GM21526 (cell line): ENCODE data around the gene PROX1.
"Not testable (repeated sequence)": the region's sequence is repeated elsewhere in the genome, so short reads cannot be mapped to it uniquely, and the experiment has no call there.

Source experiments
- ATAC-seq: cut with Tn5 transposase; IDR thresholded peaks from one replicate; pipeline ENCODE4 v1.9.1; 2021; ENCODE audit warnings: moderate library complexity; ENCODE audit not compliant: unreplicated experiment, low FRiP score

The PROX1 gene

DNA sequence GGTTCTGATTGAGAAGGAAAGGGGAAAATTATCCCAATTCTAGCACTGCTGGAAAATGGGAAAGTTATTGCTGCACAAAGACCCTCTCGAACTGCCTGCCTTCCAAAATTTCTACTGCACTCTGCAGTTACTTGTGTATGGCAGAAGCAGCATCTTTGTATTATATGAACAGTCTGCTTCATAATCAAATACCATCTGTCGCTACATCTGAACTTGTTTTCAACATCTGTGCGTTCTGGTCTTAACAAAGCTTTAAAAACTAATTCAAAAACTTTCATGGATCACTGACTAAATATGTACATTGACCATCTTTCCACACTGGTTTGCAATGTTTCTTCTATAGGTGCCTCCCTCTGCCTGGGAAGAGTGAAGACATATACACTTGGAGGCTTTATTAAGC, 79.2 kb downstream of the PROX1 start:
- no peak for ATAC-seq

DNA sequence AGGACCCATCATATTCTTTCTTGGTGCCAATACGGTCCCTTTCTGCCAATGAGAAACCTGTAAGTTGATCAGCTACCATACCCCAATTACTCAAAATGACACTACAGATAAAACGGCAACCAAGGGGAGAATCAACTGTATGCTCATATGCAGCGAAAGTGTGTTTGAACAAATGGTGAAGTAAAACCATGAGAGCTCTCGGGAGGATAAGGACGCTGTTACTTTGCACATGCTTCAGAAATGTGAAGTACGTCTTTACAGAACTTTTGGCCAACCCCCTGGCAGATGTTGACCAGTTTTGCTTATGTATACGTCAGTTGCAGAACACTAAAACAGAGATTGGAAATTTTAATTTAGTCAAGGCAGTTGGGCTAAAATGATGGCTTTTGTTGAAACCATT, 79.6 kb downstream of the PROX1 start:
- ATAC-seq, result no peak

DNA sequence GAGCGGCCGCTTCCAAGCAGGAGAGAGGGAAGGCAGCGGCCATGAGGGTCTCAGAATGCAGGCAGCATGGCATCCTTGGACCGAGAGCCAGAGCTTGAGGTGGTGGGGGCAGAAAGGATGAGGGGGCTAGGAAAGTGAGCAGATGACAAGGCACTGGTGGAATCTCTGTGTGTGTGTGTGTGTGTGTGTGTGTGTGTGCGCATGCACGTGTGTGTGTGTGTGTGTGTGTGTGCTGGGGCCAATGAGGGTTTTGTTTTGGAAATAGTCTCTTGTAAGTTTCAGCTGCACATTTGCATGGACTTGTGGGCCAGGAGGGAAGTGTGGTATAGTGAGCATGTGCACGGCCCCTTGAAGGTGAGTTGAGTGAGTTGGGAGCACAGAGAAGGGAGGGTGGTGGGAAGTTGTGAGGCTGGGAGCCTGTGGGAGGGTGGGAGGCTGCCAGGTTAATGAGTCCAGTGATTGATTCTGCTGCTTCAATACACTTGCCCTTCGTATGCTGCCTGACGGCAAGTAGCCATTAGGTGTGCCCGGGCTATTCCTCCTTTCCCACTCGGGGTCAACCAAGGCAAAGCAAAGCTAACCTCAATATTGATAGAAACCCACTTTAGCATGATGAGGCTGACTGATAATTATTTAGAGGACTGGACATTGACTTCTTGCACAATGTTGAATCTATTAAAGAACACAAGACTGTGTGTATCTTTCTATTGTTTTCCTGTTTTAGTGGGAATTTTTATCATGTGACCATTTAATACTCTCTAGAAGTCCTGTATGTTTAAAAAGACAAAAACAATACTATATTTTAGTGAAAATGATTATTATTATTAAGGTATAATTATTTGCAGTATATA, 80.3 kb downstream of the PROX1 start:
- ATAC-seq, result no peak

DNA sequence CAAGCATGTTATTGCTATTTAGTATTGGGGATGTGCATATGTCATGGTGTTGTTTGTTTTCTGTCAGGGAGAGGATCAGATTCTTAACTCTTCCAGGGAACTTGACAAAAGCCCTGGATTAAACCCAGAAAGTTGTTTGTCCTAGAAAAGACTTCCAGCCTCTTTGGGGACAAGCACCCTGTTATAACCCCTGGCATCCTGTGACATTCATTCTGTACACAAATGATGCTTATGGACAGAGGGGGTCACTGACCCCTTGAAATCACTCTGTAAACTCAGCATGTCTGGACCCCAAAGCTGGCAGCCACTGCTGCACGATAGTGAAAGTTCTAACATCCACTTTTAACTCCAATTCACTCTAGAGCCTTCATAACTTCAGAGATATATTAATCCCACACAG, 81.2 kb downstream of the PROX1 start:
- ATAC-seq, result no peak

DNA sequence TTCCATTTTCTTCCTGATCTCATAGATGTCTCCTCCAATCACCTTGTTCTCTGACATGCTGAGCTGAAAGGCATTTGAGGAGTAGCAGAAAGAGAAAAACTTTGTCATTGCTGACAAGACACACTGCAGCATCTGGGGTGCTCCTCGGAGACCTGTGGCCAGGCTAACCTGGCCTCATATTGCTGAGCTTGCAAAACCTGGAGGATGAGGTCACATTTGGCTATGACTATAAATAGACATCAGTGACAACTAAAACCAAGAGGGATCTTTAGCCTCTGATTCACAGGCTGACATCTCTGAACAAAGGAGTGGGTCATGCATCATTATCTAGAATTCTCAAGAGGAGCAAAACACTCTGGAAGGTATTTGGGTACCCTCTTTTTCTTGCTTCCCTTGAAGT, 83.7 kb downstream of the PROX1 start:
- ATAC-seq, result no peak

DNA sequence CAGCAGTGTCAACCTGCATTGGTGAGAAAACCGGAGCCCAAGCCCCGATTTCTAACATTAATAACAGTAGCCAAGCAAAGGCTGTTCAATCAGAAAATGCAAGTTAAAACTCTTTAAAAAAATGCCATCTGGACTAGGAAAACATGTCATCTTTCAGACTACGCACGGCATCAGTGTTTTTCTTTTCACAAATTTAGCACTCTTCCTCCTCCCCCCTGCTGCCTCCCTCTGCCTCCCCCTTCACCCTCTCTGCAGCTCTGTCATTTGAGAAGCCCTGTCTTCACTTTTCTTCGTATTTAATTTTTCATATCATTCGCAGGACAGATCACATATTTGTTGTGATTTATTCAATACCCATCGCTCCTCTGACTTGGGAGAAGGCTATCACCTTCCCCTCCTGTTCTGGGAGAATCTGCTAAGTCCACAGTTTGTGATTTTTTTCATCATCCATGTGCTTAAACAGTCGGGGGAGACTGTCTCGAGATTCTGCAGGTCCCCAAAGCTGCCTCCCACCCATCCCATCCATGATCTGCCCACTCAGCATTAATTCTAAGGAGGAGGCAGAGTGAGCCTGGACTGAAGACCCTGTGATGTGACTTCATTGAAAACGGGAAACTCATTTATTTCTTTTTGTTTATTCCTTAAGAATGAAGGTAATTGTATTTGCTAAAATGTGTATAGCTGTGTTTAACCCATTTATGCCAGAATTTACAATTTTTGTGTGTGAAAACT, 84.8 kb downstream of the PROX1 start:
- no peak for ATAC-seq

DNA sequence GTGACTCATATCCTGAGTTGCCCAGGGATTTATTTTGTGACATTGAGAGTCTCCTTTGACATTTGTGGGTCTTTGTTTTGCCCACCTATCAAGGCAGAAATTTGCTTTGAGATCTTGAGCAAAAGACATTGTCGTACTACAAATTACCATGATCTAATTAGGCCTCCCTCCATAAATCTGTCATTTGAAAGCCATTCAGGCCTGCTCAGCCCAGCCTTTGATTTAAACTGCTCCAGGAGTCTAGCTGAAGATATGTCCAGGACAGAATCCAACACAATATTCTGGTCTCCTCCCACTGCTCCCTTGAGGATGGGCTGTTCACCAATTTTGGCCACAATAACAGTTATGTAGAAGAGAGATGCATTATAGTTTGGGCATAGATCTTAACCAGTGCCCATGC, 86.7 kb downstream of the PROX1 start:
- ATAC-seq, result no peak

DNA sequence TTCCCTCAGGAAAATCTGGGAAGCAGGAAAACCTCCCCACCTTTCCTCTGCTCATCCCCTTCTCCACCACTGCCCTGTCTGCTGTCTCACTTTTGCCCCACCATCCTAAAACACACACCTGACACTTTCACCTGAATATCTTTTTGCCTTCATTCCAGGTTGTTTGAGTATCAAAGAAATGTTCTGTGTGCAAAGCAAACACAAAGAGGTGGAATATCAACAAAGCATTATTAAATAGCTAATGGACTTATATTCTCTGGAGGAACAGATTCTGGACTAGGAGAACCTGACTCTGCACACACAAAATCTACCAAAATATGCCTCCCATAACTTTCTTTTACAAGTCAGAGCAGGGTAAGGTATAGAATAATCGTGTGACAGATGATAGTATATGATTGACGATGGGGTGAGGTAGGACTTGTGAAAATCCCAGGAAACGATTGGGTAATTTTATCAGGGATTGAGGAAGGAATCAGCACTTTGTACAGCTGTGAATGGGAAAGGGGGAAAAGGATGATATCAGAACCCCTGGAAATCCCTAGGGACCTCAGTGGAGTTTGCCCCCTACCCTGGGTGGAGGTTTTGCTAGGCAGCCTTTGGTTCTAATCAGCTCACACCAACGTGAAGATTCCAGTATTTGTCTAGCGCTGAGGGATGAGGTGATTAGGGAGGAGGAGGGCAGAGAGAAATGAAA, 87.7 kb downstream of the PROX1 start:
- ATAC-seq, result no peak

DNA sequence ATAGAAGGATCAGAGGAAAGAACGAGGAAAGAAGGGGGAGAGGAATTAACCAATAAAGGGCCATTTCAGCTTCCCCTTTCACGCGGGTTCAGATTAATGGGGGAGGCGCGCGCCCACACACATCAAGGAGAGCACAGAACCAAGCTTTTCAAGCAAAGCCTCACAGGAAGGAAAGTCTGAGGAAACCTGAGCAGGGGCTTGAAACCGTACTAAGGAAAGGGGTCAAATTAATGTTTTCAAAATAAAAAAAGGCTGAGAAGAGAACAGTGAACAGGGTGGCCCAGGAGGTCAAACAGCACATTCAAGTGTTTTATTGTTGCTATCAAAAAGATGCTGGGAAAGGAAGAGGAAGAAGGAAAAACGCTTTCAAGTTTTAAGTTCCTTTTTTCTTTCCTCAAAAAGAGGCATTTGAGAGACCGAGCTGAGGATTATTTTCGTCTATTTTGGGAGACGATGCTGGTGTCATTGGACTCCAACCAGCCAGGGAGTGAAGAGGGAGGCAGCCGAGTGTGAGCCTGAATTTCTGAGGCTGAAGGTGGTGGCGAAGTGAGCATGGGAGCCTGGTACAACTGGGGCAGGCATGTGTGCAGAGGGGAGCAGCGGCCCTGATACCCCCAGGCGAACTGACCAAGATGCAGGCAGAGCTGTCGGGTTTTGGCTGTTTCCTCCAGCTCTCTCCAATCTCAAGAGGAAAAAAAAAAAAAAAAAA, 88.4 kb downstream of the PROX1 start:
- no peak for ATAC-seq

DNA sequence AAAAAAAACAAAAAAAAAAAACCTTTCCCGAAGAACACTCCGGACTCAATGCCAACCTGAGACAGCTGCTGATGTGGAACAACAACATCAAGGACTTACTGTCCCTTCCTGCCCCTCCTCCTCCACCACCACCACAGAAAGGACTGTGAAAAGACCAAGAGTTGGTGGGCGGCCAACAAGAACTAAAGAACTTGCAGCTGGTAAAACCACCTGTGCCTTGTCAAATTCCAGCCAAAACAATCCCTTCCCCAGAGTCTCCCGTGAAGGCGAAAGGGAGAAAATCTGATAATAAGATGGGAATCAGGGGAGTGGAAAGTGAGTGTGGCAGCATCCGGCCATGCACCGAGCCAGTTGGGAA, 88.9 kb downstream of the PROX1 start:
- no peak for ATAC-seq

DNA sequence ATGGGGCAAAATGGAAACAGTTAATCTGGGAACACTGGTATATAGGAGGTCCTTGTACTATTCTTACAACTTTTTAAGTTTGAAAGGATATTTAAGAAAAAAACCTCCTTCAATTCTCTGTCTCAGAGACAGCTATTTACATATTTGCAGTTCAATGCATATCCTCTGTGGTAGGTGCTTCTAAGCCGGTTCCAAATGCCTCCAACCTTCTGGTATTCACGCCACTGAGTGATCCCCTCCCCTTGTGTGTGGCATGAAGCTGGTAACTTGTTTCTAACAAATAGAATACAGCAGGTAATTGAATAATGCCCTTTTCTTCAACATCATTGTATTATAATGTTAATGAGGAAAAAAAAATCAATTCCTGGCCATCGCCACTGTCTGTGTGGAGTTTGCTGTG, 91.2 kb downstream of the PROX1 start:
- ATAC-seq, result no peak

DNA sequence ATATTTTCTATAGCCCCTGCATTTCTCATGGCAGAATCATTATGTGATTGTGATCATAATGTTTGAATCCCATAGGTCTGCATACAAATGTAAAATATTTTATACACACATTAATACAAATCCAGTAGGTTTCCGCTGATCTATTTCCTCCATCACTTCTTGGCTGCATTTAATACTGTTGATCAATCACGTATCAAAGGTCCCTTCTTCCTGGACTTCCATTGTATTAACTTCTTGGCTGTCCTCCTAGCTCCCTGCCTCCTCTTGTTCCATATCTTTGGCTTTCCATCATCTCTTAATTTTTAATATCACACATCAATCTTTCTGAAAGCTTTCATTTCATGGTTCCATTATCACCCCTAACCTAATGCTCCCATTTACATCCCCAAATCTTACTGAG, 97.6 kb downstream of the PROX1 start:
- no peak for ATAC-seq

DNA sequence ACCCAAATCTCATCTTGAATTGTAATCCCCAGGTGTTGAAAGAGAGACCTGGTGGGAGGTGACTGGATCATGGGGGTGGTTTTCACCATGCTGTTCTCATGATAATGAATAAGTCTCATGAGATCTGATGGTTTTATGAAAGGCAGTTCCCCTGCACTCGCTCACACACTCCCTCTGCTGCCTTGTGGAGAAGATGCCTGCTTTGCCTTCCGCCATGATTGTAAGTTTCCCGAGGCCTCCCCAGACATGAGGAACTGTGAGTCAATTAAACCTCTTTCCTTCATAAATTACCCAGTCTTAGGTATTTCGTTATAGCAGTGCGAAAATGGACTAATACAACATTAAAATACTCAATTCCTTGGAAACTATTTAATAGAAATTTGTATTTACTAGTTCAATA, 99.2 kb downstream of the PROX1 start:
- no peak for ATAC-seq

DNA sequence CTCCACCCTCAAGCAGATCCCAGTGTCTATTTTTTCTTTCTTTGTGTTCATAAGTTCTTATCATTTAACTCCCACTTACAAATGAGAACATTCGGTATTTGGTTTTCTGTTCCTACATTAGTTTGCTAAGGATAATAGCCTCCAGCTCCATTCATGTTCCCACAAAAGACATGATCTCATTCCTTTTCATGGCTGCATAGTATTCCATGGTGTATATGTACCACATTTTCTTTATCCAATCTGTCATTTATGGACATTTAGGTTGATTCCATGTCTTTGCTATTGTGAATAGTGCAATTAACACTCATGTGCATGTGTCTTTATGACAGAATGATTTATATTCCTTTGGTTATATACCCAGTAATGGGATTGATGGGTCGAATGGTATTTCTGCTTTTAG, 101.2 kb downstream of the PROX1 start:
- not testable (repeated sequence) for ATAC-seq
